GM10248 (cell line): ENCODE data around the gene ZMYM4.

Experiments used
- CTCF ChIA-PET: fragments of 300-600 bp; sonication (Branson Sonifier 250); formaldehyde crosslinking; extraction: SDS; loops from one replicate; lab custom pipeline; 2021; ENCODE audit warnings: antibody characterized with exemption; lab: Yijun Ruan, JAX
- POLR2A ChIA-PET: fragments of 350-650 bp; sonication (Branson Sonifier 250); formaldehyde crosslinking; extraction: SDS; loops from one replicate; lab custom pipeline; 2020; ENCODE audit warnings: antibody characterized with exemption; lab: Yijun Ruan, JAX
- DNase-seq: peaks from one replicate; pipeline ENCODE4 v3.0.0; 2012; ENCODE audit errors: extremely low spot score
- CTCF ChIP-seq: IDR thresholded peaks from 2 replicates; pipeline ENCODE4 v1.5.1; 2012; ENCODE audit warnings: mild to moderate bottlenecking, low read depth; ENCODE audit errors: extremely low read depth, missing control alignments, control extremely low read depth

The ZMYM4 gene

DNA sequence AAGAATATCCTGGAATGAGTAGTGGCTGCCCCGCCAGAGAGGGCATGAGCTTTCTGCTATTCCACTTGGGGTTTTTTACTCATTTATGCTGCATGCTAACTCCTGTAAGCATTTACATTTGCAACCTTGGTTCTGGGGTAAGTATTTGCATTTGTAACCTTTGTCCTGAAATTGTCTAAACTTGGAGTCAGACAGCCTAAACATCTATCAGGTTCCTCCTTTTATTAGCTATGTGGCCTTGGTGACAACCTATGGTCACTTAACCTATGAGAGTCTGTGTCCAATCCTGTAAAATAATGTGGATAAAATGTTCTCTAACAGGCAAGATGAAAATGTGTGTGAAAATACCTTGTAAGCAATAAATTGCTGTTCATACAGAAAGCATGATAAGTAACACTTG lies 8.9 kb upstream of the ZMYM4 start:
- POLR2A ChIA-PET, result no interaction called here
- DNase-seq, result no peak
- no peak for TF ChIP-seq CTCF
- CTCF ChIA-PET, result interaction anchor here (1.1 kb wide), 1 partner anchor 8 kb away, joined by 3 read pairs; no protein-coding TSS in a partner anchor

DNA sequence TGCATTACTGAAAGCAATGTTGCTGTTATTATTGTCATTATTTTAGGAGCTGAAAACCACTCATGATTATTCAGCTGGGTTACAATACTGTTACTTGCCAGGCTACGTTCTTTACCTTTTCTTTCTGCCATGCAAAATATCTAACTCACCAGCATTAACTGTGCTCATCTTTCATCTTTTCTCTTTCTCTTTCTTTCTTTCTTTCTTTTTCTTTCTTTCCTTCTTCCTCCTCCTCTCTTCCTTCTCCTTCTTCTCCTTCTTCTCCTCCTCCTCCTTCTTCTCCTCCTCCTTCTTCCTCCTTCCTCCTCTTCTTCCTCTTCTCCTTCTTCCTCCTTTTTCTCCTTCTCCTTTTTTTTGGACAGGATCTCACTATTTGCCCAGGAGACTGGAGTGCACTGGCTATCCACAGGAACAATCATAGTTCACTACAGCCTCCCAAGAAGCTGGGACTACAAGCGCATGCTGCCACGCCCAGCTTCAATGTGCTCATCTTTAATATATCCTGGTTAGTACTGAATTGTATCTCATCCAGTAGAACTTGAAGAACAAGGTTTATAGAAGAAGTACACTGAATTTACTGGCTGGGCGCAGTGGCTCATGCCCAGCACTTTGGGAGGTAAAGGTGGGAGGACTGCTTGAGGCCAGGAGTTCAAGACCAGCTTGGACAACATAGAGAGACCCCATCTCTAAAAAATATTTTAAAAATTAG lies 6.9 kb upstream of the ZMYM4 start:
- no peak for DNase-seq
- ChIA-PET POLR2A (no interaction called here), CTCF (interaction anchor here (0.8 to 1.3 kb wide), 3 partner anchors 10 to 60 kb away, joined by 3 read pairs; no protein-coding TSS in a partner anchor)
- TF ChIP-seq CTCF, result no peak

- TF ChIP-seq CTCF, result no peak
- DNase-seq, result no peak
- ChIA-PET POLR2A (no interaction called here), CTCF (interaction anchor here (2.2 kb wide), 1 partner anchor 62 kb away, joined by 8 read pairs; no protein-coding TSS in a partner anchor)
Observed at GRCh38 chr1:35264035-35264434, 4.5 kb upstream of the ZMYM4 start.

GRCh38 chr1:35264871-35265270 lies 3.6 kb upstream of the ZMYM4 start:
- CTCF ChIA-PET, result interaction anchor here (0.9 to 2.2 kb wide), 4 partner anchors 26 to 186 kb away, joined by 3 to 8 read pairs (median 5); no protein-coding TSS in a partner anchor
- DNase-seq, result no peak
- no peak for TF ChIP-seq CTCF
- POLR2A ChIA-PET, result no interaction called here

DNA sequence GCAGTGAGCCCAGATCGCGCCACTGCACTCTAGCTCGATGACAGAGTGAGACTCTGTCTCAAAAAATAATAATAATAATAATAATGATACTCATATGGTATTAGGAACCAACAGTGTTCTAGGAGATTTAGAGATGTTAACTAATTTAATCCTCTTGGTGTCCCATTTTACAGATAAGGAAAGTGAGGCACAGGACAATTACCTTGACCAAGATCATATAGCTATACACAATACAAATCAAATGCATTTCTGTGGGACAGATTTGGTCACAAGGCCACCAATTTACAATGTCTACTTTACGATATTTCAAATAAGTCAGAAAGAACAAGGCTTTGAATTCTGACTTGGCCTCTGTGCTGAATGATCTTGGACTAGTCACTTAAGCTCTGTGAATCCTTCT lies 2.2 kb upstream of the ZMYM4 start:
- DNase-seq, result no peak
- CTCF ChIA-PET, result interaction anchor here (1.5 to 1.9 kb wide), 2 partner anchors 64 to 185 kb away, joined by 5 to 6 read pairs; no protein-coding TSS in a partner anchor
- POLR2A ChIA-PET, result no interaction called here
- TF ChIP-seq CTCF, result no peak

GRCh38 chr1:35269201-35269988 lies 886 bp downstream of the ZMYM4 start:
- CTCF ChIA-PET, result interaction anchor here (0.8 kb wide), 1 partner anchor 68 kb away, joined by 3 read pairs; no protein-coding TSS in a partner anchor
- no peak for DNase-seq
- no peak for TF ChIP-seq CTCF
- POLR2A ChIA-PET, result no interaction called here
